ENCODE results near the gene TMEM52.

GRCh38 chr1:1895456-1896336, 23.4 kb downstream of the TMEM52 start:
- TF ChIP-seq CTCF (IDR thresholded peaks at IDR 0.05) (no peak), USF1 (IDR thresholded peaks at IDR 0.05; ENCODE audit: borderline replicate concordance, low read depth) (no peak), GABPA (IDR thresholded peaks at IDR 0.05; ENCODE audit: low read depth) (no peak), EZH2phosphoT487 (IDR thresholded peaks at IDR 0.05; ENCODE audit: borderline replicate concordance, low read depth) (no peak)

All from SK-N-SH (cell line).